Activated CD4-positive, alpha-beta T cell treated with anti-CD3 and anti-CD28 coated beads, Interleukin-2, amount 50 U/mL, for 4 hours (primary cell): ENCODE results near the gene FAM110D.

Experiments used
- DNase-seq, 2 experiments: peaks; one replicate each; pipeline ENCODE4 v3.0.0-alpha.2; 2020

Gene FAM110D

GRCh38 chr1:26158908-26159742 is at the start of gene FAM110D:
Gene FAM110D (plus strand): TSS chr1:26159079. CDS start chr1:26161292, 2,213 bp downstream.
- no peak for DNase-seq

DNA sequence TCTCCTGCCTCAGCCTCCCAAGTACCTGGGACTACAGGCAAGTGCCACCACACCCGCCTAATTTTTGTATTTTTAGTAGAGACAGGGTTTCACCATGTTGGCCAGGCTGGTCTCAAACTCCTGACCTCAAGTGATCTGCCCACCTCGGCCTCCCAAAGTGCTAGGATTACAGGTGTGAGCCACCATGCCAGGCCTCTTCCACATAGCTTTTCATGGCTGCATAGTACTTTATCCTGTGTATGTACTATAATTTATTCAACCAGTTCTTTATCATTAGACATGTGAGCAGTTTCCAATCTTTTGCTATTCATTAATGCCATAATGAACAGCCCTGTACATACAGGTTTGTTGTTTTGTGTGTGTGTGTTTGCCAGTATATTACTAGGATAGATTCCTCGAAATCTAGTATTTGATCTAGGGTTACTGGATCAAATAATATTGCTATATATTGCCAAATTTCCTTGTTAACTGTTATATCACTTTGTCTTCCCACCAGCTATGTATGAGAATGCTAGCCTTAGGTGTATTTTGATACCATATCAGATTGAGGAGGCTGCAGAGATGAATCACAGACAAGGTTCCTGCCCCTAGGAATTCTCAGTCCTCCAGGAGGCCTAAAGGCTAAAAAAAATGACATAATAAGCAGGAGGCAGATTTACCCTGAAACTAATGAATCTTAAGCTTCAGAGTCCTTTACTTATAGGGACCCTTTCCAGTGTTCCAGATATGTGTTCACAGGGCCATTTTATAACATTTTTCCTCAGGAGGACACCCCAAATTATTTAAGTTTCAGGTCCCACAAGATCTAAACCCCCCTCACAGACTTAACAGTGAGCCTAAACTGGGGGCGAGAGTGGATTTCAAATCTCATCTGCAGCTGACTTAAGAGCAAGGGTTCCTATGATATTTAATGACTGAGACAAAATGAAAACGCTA is 49.4 kb upstream of the FAM110D start:
- DNase-seq, result no peak

- peak; percentile 60 to 69 for DNase-seq
These were observed 47.9 kb upstream of the FAM110D start for GRCh38 chr1:26110731-26111529.

DNA sequence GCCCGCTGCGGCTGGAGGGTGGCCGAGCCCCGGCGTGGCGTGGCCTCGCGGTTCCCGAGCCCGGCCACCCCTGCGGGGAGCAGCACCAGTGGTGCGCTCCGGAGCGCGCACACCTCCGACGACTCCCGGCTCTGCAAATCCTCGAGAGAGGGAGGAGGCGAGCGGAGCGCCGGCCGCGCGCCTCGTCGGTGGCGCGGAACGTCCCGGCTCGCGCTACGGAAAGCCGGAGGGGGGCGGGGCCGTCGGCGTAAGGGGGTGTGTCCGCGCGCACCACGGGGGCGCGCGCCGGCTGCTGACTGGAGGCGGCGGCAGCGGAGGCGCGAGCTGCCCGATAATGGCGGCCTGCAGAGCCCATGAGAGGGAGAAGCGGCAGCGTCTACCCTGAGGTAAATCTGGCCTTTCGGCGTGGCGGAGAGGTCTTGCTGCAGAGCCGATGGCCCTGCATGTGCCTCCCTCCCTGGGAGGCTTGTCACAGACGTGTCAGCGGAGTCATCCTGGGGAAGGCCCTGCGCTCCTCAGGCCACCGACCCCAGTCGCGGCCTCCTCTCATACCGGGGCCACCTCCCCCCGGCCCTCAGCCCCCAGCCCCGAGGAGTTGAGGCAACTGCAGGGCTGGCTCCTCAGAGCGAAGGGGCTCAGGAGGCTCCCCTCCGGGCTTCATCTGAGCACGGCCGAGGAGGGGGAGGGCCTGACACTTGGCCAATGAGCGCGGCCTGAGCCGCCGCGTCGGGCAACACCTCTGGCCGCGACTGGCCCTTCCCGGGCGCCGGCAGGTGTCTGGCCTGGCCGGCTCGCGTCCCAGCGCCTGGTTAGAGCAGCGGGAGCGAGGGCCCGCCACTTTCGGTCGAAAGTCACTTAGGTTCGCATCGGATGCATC is 47.1 kb upstream of the FAM110D start, which contains the start of gene PDIK1L:
PDIK1L (plus strand) TSS at position 295 of the 877 bp plus-strand sequence. CDS start 2,485 bp downstream, outside the sequence.
- peak; percentile 91 for DNase-seq

GRCh38 chr1:26112407-26112775 is 46.5 kb upstream of the FAM110D start:
- no peak for DNase-seq

DNA sequence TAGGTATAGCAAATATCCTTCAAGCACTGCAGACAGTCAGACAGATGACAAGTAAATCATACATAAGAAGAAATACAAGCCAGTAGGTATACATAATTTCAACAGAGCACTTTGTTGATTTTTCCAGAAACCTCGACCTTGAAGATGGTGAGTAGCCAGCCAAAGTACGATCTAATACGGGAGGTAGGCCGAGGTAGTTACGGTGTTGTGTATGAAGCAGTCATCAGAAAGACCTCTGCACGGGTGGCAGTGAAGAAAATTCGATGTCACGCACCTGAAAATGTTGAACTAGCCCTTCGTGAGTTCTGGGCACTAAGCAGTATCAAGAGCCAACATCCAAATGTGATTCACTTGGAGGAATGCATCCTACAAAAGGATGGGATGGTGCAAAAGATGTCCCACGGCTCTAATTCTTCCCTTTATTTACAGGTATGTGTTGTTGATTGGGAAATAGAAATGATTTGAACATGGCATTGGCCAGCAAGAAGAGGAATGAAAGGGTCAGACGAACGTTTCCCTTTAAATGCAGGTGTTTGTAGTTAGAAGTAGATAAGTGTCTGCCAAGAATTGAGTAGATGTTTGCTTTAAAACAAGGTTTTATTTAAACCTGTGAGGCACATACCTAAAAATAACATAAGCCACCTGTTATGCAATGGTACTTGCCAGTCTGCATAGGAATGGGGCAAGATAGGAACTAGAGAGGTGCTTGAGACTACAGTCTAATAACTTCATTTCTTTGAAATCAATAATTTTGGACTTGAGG is 44.5 kb upstream of the FAM110D start:
- no peak for DNase-seq

- DNase-seq, result no peak
These were observed 38.8 kb upstream of the FAM110D start for GRCh38 chr1:26119892-26120608.

GRCh38 chr1:26121854-26122773 is 36.8 kb upstream of the FAM110D start:
- DNase-seq, result no peak

- DNase-seq, result no peak
These were observed 35.6 kb upstream of the FAM110D start for GRCh38 chr1:26122988-26123973.

GRCh38 chr1:26124418-26125331 is 34.2 kb upstream of the FAM110D start:
- no peak for DNase-seq

DNA sequence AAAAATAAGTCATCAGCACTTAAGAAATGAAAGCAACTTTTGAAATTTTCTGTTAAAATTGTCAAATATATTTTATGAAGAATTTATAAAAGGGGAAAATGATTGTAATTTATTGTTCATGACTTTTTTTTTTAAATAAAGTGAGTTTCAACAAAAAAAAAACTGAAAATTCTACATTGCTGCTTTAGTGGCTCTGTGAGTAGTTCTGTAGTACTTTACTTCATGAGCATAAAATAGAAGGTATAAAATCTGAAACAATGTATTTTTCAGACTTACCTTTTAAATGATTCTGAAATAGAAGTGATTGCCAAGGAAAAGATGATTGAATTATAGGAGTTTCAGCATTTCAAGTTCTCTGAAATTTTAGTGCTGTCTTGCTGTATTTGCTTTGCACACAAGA is 33.5 kb upstream of the FAM110D start:
- no peak for DNase-seq

DNA sequence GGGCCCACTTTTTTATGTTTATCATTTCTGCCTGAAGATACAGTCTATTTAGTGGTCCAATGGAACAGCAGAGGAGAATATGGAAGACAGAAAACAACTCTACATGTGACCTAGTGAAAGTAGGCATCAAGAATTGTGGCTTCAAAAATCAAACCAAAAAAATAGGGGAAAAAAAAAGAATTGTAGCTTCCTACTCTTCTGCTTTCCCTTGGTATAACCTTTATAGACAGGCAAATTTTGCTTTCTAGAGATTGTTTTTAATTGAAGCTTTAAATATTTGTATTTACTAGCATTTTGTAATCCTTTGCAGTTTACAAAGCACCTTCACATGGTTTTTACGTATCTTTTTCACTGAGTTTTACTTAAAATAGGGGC is 32.9 kb upstream of the FAM110D start:
- no peak for DNase-seq

DNA sequence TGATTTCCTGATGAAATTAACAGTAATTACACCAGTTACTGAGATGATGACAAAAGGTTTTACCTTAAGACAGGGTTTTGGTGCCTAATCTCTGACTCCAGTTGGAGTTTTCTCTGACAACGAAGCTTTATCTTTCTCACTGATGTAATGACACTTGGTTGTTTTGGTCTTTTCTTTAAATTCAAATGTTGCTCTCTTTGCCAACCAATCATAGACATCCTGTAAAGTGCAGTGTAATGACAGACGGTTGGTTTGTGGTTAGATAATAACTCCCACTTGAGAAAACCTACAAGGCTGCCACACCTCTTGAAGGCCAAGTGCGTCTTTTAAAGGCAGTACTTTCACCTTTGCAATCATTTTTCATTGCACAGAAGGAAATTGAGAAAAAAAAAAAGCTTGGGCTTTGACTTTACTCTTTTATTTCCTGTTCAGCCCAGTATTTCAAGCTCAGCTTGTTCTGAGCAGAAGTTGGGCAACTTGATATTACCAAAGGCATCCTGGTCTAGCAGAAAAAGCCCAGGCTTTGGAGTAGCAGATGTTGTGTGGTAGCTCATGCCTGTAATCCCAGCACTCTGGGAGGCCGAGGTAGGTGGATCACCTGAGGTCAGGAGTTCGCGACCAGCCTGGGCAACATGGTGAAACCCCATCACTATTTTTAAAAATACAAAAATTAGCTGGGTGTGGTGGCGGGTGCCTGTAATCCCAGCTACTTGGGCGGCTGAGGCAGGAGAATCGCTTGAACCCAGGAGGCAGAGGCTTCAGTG is 32.4 kb upstream of the FAM110D start:
- DNase-seq, result peak; percentile 30 to 35

DNA sequence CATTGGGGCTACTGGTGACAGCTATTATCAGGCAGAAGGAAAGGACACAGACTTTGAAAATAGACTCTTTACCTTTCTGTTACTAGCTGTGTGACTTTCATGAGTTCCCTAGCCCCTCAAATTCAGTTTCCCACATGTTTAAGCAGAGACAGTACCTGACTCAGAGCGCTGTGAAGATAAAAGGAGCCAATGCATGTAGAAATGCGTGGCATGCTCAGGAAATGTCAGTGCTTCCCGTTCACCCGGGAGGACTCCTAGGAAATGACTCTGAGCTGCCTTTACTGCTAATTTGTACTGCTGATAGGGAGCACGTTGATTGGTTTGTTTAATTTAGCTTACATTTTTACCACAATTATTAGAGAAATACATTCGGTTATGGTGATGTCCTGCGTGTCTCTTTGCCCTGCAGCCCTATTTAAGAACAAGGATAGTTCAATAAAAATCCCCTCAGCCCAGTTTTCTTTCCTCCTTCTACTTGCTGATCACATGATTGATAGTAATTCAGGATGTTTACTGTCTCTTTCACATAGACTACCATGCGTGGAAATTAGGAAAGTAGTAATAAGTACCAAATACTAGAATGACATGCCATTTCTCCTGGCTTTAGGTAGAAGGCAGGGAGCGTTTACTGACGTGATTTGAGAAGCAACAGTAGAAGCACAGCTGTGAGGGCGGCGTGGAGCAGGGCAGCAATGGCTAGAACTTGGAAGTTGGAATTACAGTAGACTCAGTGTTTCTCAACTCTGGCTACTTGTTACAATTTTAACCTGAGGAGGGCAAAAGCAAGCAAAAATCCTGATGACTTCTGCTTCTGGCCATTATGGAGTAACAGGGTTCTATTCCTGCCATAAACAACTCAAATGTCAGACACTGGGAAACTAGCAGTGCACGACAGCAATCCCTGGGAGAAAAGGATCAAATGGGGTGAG is 31.4 kb upstream of the FAM110D start:
- DNase-seq, result no peak

DNA sequence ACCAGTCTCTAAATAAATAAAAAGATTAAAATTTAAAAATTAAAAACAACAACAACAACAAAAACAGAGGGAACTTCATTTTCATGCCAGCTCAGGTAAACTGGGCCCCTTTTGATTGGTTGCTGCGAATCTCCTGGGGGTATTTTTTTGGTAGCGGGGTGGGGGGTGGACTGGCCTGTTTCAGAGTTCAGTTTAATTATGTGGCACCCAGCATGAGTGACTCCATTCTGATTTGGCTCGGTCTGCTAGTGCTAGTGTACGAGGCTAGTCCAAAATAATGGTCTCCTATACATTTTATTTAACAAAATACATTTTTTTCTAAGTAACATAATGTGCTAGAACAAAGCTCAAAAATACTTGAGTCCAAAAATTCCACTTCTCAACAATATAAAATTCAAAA is 29.1 kb upstream of the FAM110D start:
- DNase-seq, result no peak
